ENCODE measurements around the gene DMAC2L.
"Not testable (repeated sequence)": the region's sequence is repeated elsewhere in the genome, so short reads cannot be mapped to it uniquely, and the experiment has no call there.

Gene DMAC2L

GRCh38 chr14:50356283-50356682 lies 44.2 kb downstream of the DMAC2L start:
- DNase-seq: not testable (repeated sequence)

- no peak for DNase-seq
Measured at GRCh38 chr14:50357124-50357523, 45.0 kb downstream of the DMAC2L start.

- DNase-seq: no peak
Measured at GRCh38 chr14:50357753-50358395, 45.8 kb downstream of the DMAC2L start.

- no peak for DNase-seq
Measured at GRCh38 chr14:50359631-50360030, 47.5 kb downstream of the DMAC2L start.

- no peak for DNase-seq
Measured at GRCh38 chr14:50360093-50360492, 48.0 kb downstream of the DMAC2L start.

- no peak for DNase-seq
Measured at GRCh38 chr14:50360851-50361250, 48.7 kb downstream of the DMAC2L start.

GRCh38 chr14:50361473-50362403 lies 49.6 kb downstream of the DMAC2L start:
- DNase-seq: not testable (repeated sequence)

- peak in 3 of 4 experiments; percentile 13 to 29 (median 22) for DNase-seq
Measured at GRCh38 chr14:50362764-50363713, 50.9 kb downstream of the DMAC2L start.

- peak; percentile 58 to 79 (median 71) for DNase-seq
Measured at GRCh38 chr14:50363714-50364111, 51.6 kb downstream of the DMAC2L start.

- no peak for DNase-seq
Measured at GRCh38 chr14:50364792-50365191, 52.7 kb downstream of the DMAC2L start.

GRCh38 chr14:50365572-50365971 lies 53.4 kb downstream of the DMAC2L start:
- not testable (repeated sequence) for DNase-seq

GRCh38 chr14:50366115-50366514 lies 54.0 kb downstream of the DMAC2L start:
- DNase-seq: peak in 1 of 4 experiments; percentile 17

- DNase-seq: no peak
Measured at GRCh38 chr14:50366589-50366988, 54.5 kb downstream of the DMAC2L start.

- DNase-seq: no peak
Measured at GRCh38 chr14:50371546-50371945, 59.4 kb downstream of the DMAC2L start.

- DNase-seq: no peak
Measured at GRCh38 chr14:50373959-50374358, 61.8 kb downstream of the DMAC2L start.

- no peak for DNase-seq
Measured at GRCh38 chr14:50375760-50376159, 63.6 kb downstream of the DMAC2L start.

All from suppressor macrophage (primary cell).